ENCODE results near the gene ZBTB16.

ZBTB16 gene, protein sequence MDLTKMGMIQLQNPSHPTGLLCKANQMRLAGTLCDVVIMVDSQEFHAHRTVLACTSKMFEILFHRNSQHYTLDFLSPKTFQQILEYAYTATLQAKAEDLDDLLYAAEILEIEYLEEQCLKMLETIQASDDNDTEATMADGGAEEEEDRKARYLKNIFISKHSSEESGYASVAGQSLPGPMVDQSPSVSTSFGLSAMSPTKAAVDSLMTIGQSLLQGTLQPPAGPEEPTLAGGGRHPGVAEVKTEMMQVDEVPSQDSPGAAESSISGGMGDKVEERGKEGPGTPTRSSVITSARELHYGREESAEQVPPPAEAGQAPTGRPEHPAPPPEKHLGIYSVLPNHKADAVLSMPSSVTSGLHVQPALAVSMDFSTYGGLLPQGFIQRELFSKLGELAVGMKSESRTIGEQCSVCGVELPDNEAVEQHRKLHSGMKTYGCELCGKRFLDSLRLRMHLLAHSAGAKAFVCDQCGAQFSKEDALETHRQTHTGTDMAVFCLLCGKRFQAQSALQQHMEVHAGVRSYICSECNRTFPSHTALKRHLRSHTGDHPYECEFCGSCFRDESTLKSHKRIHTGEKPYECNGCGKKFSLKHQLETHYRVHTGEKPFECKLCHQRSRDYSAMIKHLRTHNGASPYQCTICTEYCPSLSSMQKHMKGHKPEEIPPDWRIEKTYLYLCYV

DNA sequence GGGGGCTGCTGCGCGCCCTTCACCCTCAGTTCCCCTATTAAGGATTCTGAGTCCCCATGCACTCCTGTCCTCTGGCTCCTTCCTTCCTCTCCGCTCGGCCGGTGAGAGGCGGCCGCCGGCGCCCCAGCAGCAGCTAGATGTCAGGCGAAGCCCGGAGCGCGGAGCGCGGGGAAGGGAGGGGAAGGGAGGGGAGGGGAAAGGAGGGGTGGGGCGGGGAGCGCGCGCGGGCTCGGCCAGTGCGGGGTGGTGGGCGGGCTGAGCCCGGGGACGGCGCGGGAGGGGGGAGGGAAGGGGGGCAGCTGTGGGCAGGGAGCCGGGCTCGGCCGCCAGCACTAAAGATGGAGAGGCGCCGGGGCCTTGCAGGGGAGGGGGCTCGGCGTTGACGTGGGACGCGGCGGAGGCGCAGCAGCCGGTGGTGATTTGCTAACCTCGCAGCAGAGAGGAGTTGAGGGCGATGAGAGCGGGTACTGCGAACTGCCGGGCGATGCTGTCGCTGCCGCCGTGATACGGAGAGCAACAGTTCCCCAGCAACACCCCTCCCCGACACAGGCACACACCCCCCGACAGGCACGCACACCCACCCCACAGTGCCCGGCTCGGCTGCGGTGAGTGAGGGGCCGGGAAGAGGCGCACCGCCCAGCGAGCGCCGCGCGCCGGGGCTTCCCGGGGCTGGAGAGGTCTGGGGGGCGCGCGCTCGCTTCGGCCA, at the start of gene ZBTB16:
Gene ZBTB16, plus strand, starts transcription at position 434 of the 706 bp plus-strand sequence. CDS start 3,590 bp downstream, outside the sequence.
- peak; percentile 29 for DNase-seq

DNA sequence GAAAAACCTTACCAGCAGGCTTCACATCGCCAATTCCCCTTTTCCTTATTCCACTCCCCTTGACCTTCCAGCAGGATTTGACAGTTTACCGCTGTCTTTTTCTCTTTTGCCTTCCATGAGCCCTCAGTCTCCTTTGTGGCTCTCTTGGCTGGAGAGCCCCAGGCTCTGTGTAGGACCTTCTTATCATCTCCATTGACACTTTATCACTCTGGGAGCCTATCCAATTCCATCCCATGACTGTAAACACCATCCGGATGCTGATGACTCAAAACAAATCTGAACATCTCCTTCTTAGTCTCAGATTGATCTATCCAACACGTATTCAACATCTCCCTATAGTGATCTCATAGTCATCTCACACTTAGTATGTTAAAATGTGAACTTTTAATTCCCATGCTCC, 48.6 kb upstream of the ZBTB16 start:
- no peak for DNase-seq

DNA sequence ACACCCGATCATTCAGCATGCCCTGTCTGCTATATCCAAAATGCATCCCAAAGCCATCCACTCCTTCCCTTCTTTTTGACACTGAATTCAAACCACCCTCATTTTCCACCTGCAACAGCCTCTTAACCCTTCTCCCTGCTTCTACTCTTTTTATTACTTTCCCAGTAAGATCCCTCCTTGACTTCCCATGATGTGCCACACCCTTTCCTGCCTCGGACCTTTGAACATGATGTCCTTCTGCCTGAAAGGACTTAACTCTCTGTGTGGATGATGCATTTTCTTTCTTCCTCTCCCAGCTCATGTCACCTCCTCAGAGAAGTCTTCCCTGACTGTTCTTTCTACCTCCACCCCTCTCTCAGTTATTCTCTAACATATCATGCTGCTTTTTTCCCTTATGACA, 48.1 kb upstream of the ZBTB16 start:
- DNase-seq: no peak

DNA sequence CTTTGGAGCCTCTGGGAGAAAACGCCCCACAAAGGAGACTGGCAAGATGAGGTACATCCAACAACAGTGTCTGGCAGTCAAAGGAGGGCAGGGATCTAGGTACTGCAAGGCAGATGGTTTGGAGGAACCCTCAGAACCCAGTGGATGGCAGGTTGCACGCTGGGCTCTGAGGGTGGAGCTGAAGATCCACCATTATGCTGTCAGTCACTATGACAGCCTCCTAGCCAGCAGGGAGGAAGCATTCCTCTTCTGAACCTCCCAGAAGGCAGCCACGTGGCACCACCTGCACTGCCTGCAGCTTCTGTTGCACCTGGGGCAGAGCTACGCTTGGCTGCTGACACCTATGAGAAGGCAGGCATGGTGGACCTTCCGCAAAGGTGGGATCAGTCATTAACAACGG, 44.4 kb upstream of the ZBTB16 start:
- no peak for DNase-seq

DNA sequence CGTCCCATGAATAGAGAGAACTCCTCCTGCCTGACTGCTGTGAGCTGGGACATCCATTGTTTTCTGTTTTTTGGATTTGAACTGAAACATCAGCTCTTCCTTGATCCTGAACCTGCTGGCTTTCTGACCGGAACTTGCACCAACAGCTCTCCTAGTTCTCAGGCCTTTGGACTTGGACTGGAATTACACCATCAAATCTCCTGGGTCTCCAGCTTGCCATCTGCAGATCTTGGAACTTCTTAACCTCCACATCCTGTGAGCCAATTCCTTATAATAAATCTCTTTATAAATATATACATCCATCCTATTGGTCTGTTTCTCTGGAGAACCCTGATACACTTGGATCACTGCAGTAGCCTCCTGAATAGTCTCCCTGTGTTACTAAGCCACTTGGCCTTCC, 42.5 kb upstream of the ZBTB16 start:
- DNase-seq: no peak

DNA sequence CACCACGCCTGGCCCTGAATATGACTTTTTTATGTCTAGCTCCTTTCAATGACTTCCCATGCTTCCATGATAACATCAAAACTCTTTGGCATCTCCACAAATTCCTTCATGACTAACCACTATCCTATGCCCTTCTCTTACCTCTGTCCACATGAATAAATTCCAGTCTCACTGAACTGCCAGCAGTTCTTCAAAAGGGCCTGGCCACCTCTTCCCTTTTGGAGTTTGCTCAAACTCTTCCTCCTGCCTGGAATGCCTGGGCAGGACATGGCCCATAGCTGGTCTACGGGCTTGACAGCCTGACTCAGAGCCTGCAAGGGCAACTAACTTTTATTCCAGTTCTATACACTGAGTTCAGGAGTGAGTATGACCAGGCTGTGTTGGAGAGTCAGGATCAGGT, 41.8 kb upstream of the ZBTB16 start:
- DNase-seq: no peak

DNA sequence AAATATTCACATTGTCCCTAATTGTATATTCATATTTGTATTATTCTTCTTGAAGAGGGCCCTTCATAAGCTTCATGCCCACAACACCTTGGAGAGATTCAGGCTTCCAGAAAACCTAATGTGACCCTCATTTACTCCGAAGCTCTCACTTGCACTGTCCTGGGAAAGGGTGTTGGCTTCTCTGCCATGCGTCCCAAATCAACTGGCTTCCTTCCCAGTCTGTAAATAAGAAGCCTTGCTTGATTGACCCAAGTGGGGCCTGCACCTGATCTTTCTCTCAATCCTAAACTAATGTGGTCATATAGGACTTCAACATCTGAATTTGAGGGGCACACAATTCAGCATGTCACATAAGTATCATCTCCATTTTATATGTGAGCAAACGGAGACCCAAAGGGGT, 40.5 kb upstream of the ZBTB16 start:
- DNase-seq: no peak

DNA sequence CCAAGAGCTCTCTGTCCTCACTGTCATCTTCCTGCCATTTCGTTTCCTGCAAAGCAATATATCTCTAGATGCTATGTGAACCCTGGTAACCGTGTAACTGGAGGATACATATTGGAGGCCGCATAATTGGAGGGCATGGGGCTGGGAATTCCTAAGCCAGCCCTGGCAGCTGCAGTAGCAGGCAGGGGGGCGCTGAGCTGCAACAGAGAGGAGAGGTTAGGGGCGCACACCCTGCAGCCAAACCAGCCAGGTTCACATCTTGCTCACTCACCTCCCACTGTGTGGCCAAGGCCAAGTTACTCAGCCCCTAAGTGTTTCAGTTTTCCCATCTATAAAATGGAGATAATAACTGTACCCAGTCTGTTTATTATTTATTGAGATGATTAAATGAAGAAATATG, 39.9 kb upstream of the ZBTB16 start:
- no peak for DNase-seq

DNA sequence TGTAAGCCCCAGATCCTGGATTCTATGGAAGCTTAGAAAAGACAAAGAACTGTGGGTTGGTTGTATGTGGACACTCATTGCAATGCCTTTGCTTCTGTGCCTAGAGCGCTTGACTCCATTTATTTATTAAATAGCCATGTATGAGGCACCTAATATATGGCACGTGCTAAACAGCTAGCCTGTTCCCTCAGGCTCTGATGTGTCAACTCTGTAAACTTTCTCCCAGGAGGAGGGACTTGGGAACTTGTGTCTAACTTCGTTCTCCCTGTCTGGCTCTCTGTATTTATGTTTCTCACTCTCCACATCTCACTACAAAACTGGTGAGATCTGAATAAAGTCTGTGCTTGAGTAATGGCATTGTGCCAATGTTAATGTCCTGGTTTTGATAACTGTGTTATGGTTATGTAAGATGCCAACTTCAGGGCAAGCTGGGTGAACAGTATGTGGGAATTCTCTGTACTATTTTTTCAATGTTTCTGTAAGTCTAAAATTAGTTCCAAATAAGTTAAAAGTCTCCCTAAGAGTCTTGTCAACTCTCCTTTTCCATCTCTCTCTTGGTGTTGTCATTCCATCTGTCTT, 34.1 kb upstream of the ZBTB16 start:
- no peak for DNase-seq

DNA sequence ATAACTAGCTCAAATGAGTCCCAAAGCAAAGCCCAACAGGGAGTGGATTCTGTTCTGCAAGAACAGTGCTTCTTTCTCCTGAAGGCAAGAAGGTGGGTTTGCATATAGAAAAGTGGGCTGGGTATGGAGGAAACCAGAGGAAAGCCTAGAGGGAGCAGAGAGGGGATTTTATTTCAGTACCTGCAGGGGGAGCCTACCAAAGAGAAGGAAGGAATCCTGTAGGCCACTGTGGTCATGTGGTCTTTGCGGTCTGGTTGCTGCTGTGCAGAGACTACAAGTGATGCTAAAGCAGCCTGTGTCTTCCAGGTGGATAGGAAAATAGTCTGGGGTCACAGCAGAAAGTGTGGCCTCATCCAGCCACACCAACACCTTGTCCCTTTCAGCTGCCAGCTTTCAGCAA, 33.2 kb upstream of the ZBTB16 start:
- no peak for DNase-seq

DNA sequence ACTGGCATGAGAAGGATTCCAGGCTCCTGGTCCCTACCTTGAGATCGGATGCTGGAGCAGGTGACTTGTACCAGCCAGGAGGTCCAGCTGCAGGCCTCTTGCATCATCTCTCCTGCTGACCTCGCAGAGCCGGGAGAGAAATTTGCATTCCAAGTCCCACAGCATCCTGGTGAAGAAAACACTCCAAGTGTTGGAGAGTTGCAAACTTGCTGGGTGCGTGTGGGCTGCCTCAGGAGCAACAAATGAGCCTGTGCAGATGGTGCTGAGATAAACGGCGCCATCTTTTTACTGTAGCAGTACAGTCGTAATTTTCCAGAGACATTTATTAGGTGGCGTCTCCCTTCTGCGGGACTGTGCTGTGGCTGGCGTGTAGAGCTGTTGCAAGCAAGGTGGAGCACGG, 32.1 kb upstream of the ZBTB16 start:
- DNase-seq: no peak

DNA sequence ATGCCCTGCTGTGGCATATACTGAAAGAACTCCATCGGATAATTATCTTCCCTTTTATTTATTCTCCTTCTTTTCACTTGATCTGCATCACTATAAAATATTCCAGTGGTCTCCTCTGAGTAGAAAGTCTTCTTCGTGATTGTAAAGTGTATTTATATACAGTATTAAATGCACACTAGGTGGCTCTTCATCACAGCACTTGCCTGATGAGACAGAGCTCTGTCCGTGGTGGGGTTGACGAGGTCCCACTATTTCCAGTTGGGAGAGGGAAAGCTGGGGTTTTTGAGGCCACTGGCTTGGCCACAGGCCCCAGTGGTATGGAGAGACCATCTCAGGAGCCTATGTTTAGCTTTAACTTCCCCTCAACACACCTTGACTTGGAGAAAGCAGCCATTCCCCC, 31.6 kb upstream of the ZBTB16 start:
- no peak for DNase-seq

DNA sequence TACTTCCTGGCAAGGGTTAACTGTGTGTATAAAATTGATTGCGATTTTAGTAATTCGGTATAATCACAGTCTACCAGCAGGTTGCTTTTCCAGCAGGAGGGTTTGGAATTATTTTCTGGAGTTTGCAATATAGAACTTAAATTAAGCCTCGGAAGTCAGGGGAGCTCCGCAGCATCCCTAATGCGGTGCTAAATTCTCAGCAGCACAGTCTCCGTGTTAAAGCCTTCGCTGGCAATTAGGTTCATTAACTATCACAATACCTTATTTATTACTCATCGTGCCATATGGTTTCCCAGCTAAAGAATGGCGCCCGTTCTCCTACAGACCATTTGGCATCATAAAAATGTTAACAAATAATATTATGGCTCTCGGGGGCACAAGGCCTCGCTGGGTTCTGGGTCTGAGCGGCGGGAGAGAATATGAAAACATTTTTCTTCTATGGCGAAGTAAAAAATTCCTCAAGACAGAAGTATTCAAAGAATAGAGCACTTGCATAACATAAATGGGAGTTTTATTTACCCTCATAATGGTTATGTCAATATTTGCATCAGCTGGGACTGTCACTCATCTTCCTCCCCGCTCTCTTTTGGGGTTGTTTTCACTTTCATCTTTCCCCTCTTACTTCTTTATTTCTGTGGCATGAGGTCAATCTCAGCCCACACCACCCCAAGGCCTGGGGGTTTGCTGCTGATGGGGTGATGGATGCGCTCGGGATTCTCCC, 28.1 kb upstream of the ZBTB16 start:
- peak; percentile 57 for DNase-seq

DNA sequence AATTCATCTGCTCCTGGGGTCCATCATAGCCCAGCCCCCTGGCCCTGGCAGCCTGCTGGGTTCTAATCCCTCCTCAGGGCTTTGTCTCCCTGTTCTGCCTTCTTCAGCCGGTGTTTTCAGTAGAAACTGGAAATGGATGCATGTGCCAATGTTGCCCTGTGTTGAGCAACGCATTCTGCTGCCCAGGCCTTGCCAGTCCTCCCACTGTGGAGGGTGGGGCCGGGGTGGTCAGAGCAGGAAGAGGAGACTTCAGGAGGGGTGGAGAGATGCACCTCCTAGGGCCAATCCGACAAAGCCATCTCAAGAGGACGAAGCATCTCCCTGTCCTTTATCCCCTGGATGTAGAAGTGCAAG, 27.6 kb upstream of the ZBTB16 start:
- DNase-seq: peak; percentile 54

DNA sequence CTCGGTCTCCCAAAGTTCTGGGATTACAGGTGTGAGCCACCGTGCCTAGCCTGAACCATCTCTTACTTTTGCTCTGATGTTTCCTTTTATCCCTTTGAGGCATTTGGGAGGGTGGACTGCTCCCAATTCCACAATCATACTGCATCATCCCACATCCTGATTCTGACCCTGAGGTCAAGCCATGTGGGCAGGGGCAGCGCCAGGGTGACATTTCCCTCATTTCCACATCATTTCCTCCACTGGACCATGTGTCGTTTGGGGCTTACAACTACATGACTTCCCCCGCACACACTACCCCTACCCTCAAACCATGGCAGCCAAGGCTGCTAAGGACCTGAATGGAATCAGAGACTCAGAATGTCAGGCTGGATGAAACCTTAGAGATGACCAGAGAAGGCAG, 26.4 kb upstream of the ZBTB16 start:
- DNase-seq: peak; percentile 38

DNA sequence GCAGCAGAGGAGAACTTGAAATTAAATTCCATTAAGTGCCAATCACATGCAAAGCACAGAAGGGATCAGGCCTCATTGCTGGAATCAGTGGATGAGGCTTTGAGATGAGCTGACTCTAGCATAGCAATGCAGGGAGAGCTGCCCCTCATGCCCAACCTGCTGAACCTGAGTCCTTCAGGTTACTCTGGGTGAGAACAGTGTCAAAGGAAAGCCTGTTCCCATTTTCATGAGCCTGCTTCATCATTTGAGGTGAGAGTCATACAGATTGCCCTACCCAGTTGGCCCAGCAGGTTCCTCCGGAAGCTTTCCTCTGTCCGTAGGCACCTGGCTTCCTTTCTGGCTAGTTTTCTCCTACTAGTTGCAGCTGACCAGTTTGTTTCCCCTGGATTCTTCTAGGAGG, 25.9 kb upstream of the ZBTB16 start:
- no peak for DNase-seq

DNA sequence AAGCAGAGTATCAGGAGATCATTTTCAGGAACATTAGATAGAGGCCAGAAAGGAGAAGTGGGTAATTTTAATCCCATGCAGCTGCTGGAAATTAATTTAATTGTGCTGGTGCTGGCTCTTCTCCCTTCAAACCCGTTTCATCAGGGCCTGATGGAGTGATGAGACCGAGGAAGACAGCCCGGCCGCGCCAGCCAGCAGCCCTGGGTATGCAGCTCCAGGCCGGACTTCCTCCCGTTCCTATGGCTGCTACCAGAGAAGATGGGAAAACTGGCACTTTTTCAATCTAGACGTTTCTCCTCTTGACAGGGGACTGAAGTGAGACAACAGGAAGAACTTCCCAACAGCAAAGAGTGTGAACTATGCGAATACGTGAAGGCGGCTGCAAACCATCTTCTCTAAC, 24.6 kb upstream of the ZBTB16 start:
- no peak for DNase-seq

DNA sequence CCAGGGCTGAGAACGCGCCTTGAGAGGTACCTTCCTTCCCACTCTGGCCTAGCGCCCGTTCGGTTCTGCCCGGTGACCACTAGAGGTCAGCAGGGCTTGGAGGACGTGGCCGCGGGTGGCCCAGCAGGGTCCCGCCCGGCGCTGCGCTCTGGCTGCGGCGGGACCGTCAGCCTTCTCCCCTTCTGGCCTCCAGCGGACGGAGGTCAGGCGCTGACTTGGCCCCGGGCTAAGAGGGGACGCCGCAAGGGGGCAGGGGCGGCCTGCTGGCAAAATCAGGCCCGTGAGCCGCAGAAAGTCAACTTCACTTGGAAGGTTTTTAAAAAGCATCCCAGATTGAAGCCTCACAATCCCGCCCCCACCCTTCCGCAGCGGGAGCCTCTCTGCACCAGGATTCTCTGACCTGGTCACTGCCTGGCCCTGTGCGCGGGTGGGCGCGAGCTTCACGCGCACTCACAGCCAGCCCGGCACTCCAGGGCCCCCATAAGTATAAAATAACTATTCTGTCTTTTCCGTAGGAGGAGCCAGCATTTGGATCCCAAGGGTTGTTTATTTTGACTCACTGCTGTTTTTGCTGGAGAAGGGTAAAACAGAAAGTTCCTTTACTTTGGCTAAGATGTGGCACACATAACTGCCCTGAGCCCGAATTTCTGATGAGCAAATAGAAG, 23.2 kb upstream of the ZBTB16 start:
- DNase-seq: peak; percentile 76

DNA sequence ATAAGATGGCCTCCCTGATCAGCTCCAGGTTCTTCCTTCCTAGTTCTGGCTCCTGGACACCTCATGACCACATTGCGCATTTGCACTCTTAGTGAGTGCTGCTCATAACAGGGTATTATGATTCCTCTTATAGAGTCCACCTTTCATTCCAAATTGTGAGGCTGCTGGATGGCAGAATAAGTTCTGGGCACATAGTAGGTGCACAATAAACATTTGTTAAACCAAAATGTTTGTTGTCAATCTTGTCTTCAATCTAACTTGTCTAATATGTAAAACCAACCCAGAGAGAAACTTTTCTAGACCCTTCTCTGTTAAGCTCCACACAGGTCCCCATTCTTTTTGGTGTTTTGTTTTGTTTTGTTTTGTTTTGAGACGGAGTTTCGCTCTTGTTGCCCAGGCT, 22.6 kb upstream of the ZBTB16 start:
- no peak for DNase-seq

DNA sequence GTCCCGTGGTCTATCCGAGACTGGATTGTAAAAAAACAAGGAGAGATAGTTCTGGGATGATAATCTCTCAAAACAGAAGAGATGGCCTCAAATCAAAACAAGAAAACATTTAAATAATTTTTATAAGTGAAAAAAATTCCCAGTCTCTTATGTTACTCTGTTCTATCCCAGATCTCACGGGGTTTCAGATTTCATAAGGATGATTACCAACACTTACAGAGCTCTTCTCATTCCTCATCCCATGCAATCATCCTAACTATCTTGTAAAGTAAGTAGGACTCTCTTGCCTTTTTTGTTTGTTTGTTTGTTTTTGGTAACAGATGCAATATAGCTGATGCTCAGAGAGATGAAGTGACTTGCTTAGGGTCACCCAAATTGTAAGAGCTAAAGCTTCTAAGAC, 20.0 kb upstream of the ZBTB16 start:
- DNase-seq: no peak

DNA sequence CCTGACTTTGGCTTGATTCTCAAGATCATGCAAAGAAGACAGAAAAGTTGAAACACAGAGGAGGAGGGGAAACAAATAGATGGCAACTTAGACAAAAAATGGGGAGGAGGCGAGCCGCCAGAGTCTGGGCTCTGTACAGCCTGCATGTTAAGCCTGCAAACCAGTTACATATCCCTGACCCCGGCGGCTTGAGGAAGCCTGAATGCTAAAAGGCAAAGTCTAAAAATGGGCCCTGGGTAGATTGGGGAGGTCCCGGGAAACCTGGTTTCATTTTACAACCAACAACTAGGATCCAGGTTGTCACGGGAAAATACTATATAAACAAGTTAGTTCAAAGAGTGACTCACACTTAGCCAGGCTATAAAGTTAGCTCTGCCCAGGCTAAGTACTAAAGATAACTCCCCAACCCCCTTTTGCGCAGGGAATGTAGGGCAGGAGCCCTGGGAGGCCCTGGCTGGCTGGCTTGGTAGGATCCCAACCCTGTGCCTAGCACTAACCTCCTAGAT, 18.8 kb upstream of the ZBTB16 start:
- DNase-seq: no peak

DNA sequence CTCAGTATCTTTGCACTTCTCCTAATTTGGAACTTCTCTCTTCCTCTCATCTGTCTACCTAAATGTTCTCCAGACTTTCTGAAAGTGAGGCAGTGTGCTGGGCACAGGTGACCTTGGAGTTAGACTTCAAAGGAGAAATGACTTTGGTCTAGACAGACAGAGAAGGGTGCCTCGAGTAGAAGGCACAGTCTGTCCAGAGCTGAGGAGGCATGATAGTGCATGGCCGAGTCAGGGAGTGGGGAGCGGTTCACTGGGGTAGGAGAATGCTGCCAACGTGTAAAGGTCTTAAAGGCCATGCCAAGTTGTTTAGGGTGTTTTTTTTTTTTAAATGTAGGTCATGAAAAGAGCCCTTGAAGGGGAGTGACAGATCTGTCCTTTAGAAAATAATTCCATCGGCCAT, 17.3 kb upstream of the ZBTB16 start:
- DNase-seq: no peak
